Articular chondrocyte of knee joint (primary cell): ENCODE measurements around the gene CPHXL. TPM values are rescaled to one million over a fixed set of nuclear protein-coding genes. Genes with fewer than 3 reads are reported as not detected.

Experiments
- small RNA-seq: library from RNA; depleted of rRNA; stranded (forward); fragments of <200 nt; gene quantifications from one replicate; pipeline ENCODE3, GENCODE V24; 2012
- total RNA-seq: library from RNA; depleted of rRNA; stranded (reverse); fragments of >200 nt; gene quantifications from 2 replicates; pipeline ENCODE4 v1.2.3, GENCODE V29; 2012

CPHXL gene
- not detected in 2 replicates for total RNA-seq

DNA sequence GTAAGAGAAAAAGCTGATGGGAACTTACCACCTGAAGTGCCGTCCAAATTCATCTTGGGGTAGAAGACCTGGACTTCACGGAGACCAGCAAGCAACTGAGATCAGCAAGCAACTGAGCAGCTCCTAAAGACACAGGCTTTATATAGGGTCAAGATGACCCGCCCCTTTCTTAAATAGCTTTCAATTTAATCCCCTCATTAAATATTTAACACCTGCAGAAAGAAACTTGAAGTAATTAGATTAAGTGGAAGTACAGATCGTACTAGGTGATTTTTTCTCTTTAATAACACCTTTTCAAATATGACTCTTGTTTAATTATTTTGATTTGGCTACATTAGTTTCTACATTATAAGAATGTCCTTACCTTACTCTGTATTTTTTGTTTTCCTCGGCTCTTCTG lies at the start of gene CPHXL:
CPHXL (minus strand) TSS at position 101 of the 400 bp plus-strand sequence; CDS start at position 53, 48 bp downstream.

DNA sequence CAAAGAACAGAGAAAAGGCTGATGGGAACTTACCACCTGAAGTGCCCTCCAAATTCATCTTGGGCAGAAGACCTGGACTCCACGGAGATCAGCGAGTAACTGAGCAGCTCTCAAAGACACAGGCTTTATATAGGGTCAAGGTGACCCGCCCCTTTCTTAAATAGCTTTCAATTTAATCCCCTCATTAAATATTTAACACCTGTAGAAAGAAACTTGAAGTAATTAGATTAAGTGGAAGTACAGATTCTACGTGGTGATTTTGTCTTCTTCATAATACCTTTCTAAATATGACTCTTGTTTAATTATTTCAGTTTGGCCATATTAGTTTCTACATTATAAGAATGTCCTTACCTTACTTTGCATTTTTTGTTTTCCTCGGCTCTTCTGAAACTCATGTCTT lies 24.9 kb downstream of the CPHXL start, which contains the start of gene DUXB:
DUXB (minus strand) TSS at position 101 of the 400 bp plus-strand sequence; CDS start at position 58, 43 bp downstream.

DNA sequence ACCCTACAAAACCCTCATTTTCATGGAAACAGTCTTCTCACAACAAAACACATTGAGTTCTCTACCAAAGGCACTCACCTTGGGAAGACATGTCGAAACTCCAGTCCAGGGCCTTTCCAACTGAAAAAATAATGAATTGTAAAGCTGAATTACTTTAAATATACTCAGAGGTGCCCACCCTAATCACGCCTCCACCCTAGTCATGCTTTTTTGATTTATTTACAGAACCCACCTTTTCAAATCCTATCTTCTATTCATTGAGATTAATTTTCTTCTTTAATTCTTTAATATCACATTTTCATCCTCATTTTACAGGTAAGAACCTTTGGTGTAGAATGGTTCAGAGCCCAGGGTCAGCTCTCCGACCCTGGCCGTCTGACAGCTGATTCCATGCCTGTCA lies 49.4 kb downstream of the CPHXL start, which contains the start of gene CPHXL2:
CPHXL2 (minus strand) TSS at position 101 of the 400 bp plus-strand sequence; CDS start at position 91, 10 bp downstream.

Small RNAs within 50 kb of the gene (small RNA-seq; reads per million reads assigned to genes)
- gene RN7SL520P = not detected

Other genes with a start within 250 kb of the CPHXL start
- 0.65 and 0.78 TPM in 2 replicates for gene CHST6, start 231.0 kb downstream of the CPHXL start, total RNA-seq
- 0.13 and 0.22 TPM in 2 replicates for gene CHST5, start 190.4 kb downstream of the CPHXL start, total RNA-seq
- 13.2 and 13.7 TPM in 2 replicates for gene TMEM231, start 170.2 kb downstream of the CPHXL start, total RNA-seq
- gene GABARAPL2, start 160.1 kb downstream of the CPHXL start, total RNA-seq = 43.4 and 49.8 TPM in 2 replicates
- gene ADAT1, start 103.2 kb downstream of the CPHXL start, total RNA-seq = 44.0 and 47.8 TPM in 2 replicates
- gene KARS1, start 78.8 kb downstream of the CPHXL start, total RNA-seq = 139 and 154 TPM in 2 replicates
- gene TERF2IP, start 78.7 kb downstream of the CPHXL start, total RNA-seq = 40.5 and 47.2 TPM in 2 replicates
- gene CPHXL2, start 49.5 kb downstream of the CPHXL start, total RNA-seq = not detected in 2 replicates
- not detected in 2 replicates for gene DUXB, start 25.0 kb downstream of the CPHXL start, total RNA-seq